ENCODE data around the gene SV2B. TPM values are rescaled to one million over a fixed set of nuclear protein-coding genes. Genes with fewer than 3 reads are reported as not detected.

The SV2B gene
- total and polyA plus RNA-seq, 2 experiments from 2014 or later: 0.06 to 0.76 TPM

DNA sequence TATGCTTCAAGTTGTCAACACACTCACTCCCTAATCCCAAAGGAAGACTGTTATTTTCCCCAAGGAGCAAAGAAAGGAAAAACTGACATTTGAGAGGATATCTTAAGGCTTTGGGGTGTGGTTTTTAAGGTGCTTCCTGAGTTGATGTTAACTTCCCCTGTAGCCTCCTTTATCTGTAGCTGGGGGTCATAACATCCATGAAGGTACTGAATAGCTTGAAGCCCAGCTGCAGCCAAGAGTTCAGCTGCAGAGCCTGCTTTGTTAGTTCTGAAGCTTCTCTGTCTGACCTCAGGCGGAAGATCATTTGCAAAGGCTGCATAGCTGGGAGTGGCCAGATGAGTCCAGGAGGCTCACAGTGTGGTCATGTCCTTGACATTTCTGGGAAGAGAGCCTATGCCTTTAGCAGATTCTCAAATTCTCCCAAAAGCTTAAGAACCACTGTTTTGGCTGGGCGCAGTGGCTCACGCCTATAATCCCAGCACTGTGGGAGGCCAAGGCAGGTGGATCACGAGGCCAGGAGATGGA lies 165.4 kb downstream of the SV2B start (continued):
- TF ChIP-seq, protein P1, sequence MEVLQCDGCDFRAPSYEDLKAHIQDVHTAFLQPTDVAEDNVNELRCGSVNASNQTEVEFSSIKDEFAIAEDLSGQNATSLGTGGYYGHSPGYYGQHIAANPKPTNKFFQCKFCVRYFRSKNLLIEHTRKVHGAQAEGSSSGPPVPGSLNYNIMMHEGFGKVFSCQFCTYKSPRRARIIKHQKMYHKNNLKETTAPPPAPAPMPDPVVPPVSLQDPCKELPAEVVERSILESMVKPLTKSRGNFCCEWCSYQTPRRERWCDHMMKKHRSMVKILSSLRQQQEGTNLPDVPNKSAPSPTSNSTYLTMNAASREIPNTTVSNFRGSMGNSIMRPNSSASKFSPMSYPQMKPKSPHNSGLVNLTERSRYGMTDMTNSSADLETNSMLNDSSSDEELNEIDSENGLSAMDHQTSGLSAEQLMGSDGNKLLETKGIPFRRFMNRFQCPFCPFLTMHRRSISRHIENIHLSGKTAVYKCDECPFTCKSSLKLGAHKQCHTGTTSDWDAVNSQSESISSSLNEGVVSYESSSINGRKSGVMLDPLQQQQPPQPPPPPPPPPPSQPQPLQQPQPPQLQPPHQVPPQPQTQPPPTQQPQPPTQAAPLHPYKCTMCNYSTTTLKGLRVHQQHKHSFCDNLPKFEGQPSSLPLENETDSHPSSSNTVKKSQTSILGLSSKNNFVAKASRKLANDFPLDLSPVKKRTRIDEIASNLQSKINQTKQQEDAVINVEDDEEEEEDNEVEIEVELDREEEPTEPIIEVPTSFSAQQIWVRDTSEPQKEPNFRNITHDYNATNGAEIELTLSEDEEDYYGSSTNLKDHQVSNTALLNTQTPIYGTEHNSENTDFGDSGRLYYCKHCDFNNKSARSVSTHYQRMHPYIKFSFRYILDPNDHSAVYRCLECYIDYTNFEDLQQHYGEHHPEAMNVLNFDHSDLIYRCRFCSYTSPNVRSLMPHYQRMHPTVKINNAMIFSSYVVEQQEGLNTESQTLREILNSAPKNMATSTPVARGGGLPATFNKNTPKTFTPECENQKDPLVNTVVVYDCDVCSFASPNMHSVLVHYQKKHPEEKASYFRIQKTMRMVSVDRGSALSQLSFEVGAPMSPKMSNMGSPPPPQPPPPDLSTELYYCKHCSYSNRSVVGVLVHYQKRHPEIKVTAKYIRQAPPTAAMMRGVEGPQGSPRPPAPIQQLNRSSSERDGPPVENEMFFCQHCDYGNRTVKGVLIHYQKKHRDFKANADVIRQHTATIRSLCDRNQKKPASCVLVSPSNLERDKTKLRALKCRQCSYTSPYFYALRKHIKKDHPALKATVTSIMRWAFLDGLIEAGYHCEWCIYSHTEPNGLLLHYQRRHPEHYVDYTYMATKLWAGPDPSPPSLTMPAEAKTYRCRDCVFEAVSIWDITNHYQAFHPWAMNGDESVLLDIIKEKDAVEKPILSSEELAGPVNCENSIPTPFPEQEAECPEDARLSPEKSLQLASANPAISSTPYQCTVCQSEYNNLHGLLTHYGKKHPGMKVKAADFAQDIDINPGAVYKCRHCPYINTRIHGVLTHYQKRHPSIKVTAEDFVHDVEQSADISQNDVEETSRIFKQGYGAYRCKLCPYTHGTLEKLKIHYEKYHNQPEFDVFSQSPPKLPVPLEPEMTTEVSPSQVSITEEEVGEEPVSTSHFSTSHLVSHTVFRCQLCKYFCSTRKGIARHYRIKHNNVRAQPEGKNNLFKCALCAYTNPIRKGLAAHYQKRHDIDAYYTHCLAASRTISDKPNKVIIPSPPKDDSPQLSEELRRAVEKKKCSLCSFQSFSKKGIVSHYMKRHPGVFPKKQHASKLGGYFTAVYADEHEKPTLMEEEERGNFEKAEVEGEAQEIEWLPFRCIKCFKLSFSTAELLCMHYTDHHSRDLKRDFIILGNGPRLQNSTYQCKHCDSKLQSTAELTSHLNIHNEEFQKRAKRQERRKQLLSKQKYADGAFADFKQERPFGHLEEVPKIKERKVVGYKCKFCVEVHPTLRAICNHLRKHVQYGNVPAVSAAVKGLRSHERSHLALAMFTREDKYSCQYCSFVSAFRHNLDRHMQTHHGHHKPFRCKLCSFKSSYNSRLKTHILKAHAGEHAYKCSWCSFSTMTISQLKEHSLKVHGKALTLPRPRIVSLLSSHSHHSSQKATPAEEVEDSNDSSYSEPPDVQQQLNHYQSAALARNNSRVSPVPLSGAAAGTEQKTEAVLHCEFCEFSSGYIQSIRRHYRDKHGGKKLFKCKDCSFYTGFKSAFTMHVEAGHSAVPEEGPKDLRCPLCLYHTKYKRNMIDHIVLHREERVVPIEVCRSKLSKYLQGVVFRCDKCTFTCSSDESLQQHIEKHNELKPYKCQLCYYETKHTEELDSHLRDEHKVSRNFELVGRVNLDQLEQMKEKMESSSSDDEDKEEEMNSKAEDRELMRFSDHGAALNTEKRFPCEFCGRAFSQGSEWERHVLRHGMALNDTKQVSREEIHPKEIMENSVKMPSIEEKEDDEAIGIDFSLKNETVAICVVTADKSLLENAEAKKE (CRISPR knock-in tag; IDR thresholded peaks at IDR 0.05): no peak
- no peak for TF ChIP-seq CREB1 (CRISPR knock-in tag; IDR thresholded peaks at IDR 0.05; ENCODE audit: low read depth)

DNA sequence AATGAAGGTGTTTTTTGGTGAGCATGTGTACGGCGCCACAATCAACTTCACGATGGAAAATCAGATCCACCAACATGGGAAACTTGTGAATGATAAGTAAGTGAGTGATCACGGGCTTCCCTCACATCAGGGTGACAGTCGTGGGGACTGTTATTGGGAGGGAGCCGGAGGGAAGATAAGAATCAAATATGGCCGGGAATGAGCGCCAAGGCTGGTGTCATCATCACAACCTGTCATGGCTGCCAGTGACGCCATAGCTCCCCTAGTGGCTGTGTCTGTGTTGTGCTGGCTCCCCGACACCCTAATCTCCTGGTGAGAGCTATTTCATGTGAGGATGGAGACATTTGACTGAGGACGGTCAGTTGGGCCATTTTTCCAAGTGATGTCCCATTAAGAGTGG lies 168.5 kb downstream of the SV2B start:
- Histone ChIP-seq H3F3A (replicated peaks; ENCODE audit: low read depth) (no peaks in the 10 kb centered on the region), H3K36me3 (ENCODE audit: insufficient read depth) (no peaks in the 10 kb centered on the region), H4K20me1 (replicated peaks; ENCODE audit: insufficient read depth) (no peaks in the 10 kb centered on the region), H3K27me3 (ENCODE audit: insufficient read depth) (no peaks in the 10 kb centered on the region), H3K79me2 (replicated peaks; ENCODE audit: insufficient read depth) (no peaks in the 10 kb centered on the region), H3K4me3 (no peak overlapping the region), H3K4me2 (no peak overlapping the region), H3K27ac (ENCODE audit: low read depth) (no peak overlapping the region), H3K9me2 (ENCODE audit: insufficient read depth) (0 out of 2 replicates have a peak, but pooled peaks cover 3% of the 10 kb centered on the region), H3K4me1 (ENCODE audit: insufficient read depth) (no peaks in the 10 kb centered on the region), H2AFZ (peak overlapping the region; percentile 73; the same call in 1 of the 2 replicates)
- TF ChIP-seq, protein P2, sequence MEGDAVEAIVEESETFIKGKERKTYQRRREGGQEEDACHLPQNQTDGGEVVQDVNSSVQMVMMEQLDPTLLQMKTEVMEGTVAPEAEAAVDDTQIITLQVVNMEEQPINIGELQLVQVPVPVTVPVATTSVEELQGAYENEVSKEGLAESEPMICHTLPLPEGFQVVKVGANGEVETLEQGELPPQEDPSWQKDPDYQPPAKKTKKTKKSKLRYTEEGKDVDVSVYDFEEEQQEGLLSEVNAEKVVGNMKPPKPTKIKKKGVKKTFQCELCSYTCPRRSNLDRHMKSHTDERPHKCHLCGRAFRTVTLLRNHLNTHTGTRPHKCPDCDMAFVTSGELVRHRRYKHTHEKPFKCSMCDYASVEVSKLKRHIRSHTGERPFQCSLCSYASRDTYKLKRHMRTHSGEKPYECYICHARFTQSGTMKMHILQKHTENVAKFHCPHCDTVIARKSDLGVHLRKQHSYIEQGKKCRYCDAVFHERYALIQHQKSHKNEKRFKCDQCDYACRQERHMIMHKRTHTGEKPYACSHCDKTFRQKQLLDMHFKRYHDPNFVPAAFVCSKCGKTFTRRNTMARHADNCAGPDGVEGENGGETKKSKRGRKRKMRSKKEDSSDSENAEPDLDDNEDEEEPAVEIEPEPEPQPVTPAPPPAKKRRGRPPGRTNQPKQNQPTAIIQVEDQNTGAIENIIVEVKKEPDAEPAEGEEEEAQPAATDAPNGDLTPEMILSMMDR (conservative IDR thresholded peaks at IDR 0.05; ENCODE audit: low read depth in 2 of 2): peak; percentile 72 to 80
- TF ChIP-seq STAT1 (IDR thresholded peaks at IDR 0.05; ENCODE audit: unreplicated experiment): no peak
- peak; percentile 78 for TF ChIP-seq CREB1 (CRISPR knock-in tag; IDR thresholded peaks at IDR 0.05; ENCODE audit: low read depth)
- Mint-ChIP-seq H3K27me3 (ENCODE audit: insufficient read depth, low read depth, poor library complexity) (peaks cover 4% of the 10 kb centered on the region), H3K36me3 (ENCODE audit: low read depth) (no peaks in the 10 kb centered on the region), H3K4me3 (no peak overlapping the region), H3K9me3 (no peaks in the 10 kb centered on the region), H3K4me1 (no peaks in the 10 kb centered on the region), H3K27ac (no peak overlapping the region)
- peak; percentile 76 for ATAC-seq
- peak; percentile 79 for DNase-seq (ENCODE audit: low spot score)
